Measurements from ENCODE around the gene CST3. TPM values are rescaled to one million over a fixed set of nuclear protein-coding genes. Genes with fewer than 3 reads are reported as not detected.
"Not testable (repeated sequence)": the region's sequence is repeated elsewhere in the genome, so short reads cannot be mapped to it uniquely, and the experiment has no call there.

The CST3 gene
- total RNA-seq, 2 donors from 2014 or later: 131 to 177 TPM

- no peak overlapping the region for H3K4me3 ChIP-seq (ENCODE audit: low read length)
- Mint-ChIP-seq H3K27ac (no peak overlapping the region), H3K4me1 (peaks cover 22% of the 10 kb centered on the region), H3K4me3 (no peak overlapping the region), H3K9me3 (no peaks in the 10 kb centered on the region), H3K27me3 (ENCODE audit: insufficient read depth) (no peaks in the 10 kb centered on the region), H3K36me3 (ENCODE audit: low read depth) (no peaks in the 10 kb centered on the region)
- peak; percentile 24 for DNase-seq
- no peak overlapping the region for H3K27ac ChIP-seq (ENCODE audit: low read depth, low read length)
- H3K27me3 ChIP-seq (ENCODE audit: control insufficient read depth, insufficient read depth, low read length, poor library complexity, severe bottlenecking): no peaks in the 10 kb centered on the region
- no peak for TF ChIP-seq CTCF (conservative IDR thresholded peaks at IDR 0.05)
- WGBS, 2 experiments (ENCODE audit: insufficient coverage in 1 of 2, insufficient read length in 1 of 2): 87 to 89% methylated on average over 3 of the region's 3 CpGs
- no peak overlapping the region for H3K9ac ChIP-seq (ENCODE audit: extremely low read depth, low read length, poor library complexity, severe bottlenecking)
- peaks cover 6% of the 10 kb centered on the region for H3K4me1 ChIP-seq (ENCODE audit: control insufficient read depth, insufficient read depth, low read length)
- H3K9me3 ChIP-seq (ENCODE audit: control insufficient read depth, low read length): no peaks in the 10 kb centered on the region
- H3K36me3 ChIP-seq (ENCODE audit: control insufficient read depth, insufficient read depth, low read length): no peaks in the 10 kb centered on the region
These were observed 27.2 kb upstream of the CST3 start for GRCh38 chr20:23664954-23665353.

DNA sequence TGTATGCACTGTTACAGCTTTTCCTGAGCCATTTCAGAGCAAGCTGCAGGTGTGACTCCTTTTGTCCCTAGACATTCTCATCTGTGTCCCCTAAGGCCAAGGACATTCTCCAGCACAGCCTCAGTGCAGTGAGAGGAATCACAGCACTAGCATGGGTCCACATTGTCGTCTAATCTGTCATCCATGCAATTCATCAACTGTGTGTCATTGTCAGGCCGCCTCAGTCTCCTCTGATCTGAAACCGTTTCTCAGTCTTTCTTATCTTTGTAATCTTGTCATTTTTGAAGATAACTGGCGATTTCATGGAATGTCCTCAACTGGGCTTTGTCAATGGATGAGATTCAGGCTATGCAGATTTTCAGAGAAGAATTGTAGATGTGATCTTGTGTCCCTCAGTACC lies 26.3 kb upstream of the CST3 start:
- H3K4me3 Mint-ChIP-seq; H3K27me3 ChIP-seq (ENCODE audit: control insufficient read depth, insufficient read depth, low read length, poor library complexity, severe bottlenecking); H3K4me1 ChIP-seq (ENCODE audit: control insufficient read depth, insufficient read depth, low read length); H3K4me3 ChIP-seq (ENCODE audit: low read length); H3K27me3 Mint-ChIP-seq (ENCODE audit: insufficient read depth); H3K27ac Mint-ChIP-seq; H3K9ac ChIP-seq (ENCODE audit: extremely low read depth, low read length, poor library complexity, severe bottlenecking); H3K9me3 Mint-ChIP-seq; H3K9me3 ChIP-seq (ENCODE audit: control insufficient read depth, low read length); H3K36me3 ChIP-seq (ENCODE audit: control insufficient read depth, insufficient read depth, low read length); H3K36me3 Mint-ChIP-seq (ENCODE audit: low read depth); H3K27ac ChIP-seq (ENCODE audit: low read depth, low read length): not testable (repeated sequence)
- 54 to 59% methylated on average over 4 of the region's 4 CpGs for WGBS, 2 experiments (ENCODE audit: insufficient coverage in 1 of 2, insufficient read length in 1 of 2)
- DNase-seq: peak; percentile 44
- H3K4me1 Mint-ChIP-seq: peaks cover 31% of the 10 kb centered on the region

- Histone ChIP-seq H3K9ac (ENCODE audit: extremely low read depth, low read length, poor library complexity, severe bottlenecking) (no peak overlapping the region), H3K36me3 (ENCODE audit: control insufficient read depth, insufficient read depth, low read length) (no peaks in the 10 kb centered on the region), H3K4me1 (ENCODE audit: control insufficient read depth, insufficient read depth, low read length) (peaks cover 16% of the 10 kb centered on the region), H3K4me3 (ENCODE audit: low read length) (no peak overlapping the region), H3K27ac (ENCODE audit: low read depth, low read length) (no peak overlapping the region), H3K27me3 (ENCODE audit: control insufficient read depth, insufficient read depth, low read length, poor library complexity, severe bottlenecking) (no peaks in the 10 kb centered on the region), H3K9me3 (ENCODE audit: control insufficient read depth, low read length) (no peaks in the 10 kb centered on the region)
- Mint-ChIP-seq H3K4me1 (peaks cover 39% of the 10 kb centered on the region), H3K27me3 (ENCODE audit: insufficient read depth) (no peaks in the 10 kb centered on the region), H3K4me3 (no peak overlapping the region), H3K27ac (no peak overlapping the region), H3K9me3 (no peaks in the 10 kb centered on the region), H3K36me3 (ENCODE audit: low read depth) (no peaks in the 10 kb centered on the region)
- WGBS, 2 experiments (ENCODE audit: insufficient coverage in 1 of 2, insufficient read length in 1 of 2): 90 to 100% methylated on average over 1 to 6 of the region's 6 CpGs
- DNase-seq: peak; percentile 24
- no peak for TF ChIP-seq CTCF (conservative IDR thresholded peaks at IDR 0.05)
These were observed 25.4 kb upstream of the CST3 start for GRCh38 chr20:23663180-23663579.

- Histone ChIP-seq H3K27ac (ENCODE audit: low read depth, low read length) (no peak overlapping the region), H3K4me3 (ENCODE audit: low read length) (no peak overlapping the region), H3K9ac (ENCODE audit: extremely low read depth, low read length, poor library complexity, severe bottlenecking) (no peak overlapping the region), H3K36me3 (ENCODE audit: control insufficient read depth, insufficient read depth, low read length) (no peaks in the 10 kb centered on the region), H3K9me3 (ENCODE audit: control insufficient read depth, low read length) (no peaks in the 10 kb centered on the region), H3K4me1 (ENCODE audit: control insufficient read depth, insufficient read depth, low read length) (peaks cover 18% of the 10 kb centered on the region), H3K27me3 (ENCODE audit: control insufficient read depth, insufficient read depth, low read length, poor library complexity, severe bottlenecking) (no peaks in the 10 kb centered on the region)
- no peaks in the 10 kb centered on the region for H3K36me3 Mint-ChIP-seq (ENCODE audit: low read depth)
- no peak overlapping the region for H3K4me3 Mint-ChIP-seq
- 93 to 95% methylated on average over 7 to 9 of the region's 9 CpGs for WGBS, 2 experiments (ENCODE audit: insufficient coverage in 1 of 2, insufficient read length in 1 of 2)
- no peak for TF ChIP-seq CTCF (conservative IDR thresholded peaks at IDR 0.05)
- H3K4me1 Mint-ChIP-seq: peaks cover 42% of the 10 kb centered on the region
- no peak overlapping the region for H3K27ac Mint-ChIP-seq
- DNase-seq: peak; percentile 24
- H3K9me3 Mint-ChIP-seq: no peaks in the 10 kb centered on the region
- no peaks in the 10 kb centered on the region for H3K27me3 Mint-ChIP-seq (ENCODE audit: insufficient read depth)
These were observed 24.6 kb upstream of the CST3 start for GRCh38 chr20:23662276-23662870.
